HepG2 (cell line): ENCODE measurements around the gene PPP1R9B. TPM values are rescaled to one million over a fixed set of nuclear protein-coding genes. Genes with fewer than 3 reads are reported as not detected.

Experiments used
- ATAC-seq: fragments of 200-7000 bp; cut with Tn5 transposase; 3 replicates; pipeline ENCODE4 v1.9.1; 2020; ENCODE audit warnings: mild to moderate bottlenecking, moderate library complexity
- BruUV-seq: library from RNA; stranded (reverse); fragments of 400-500 nt; replicated peaks from 2 replicates; lab custom pipeline; 2021; lab: Mats Ljungman, UMichigan
- CTCF ChIA-PET: fragments of 300-600 bp; formaldehyde crosslinking; extraction: SDS; loops from one replicate; lab custom pipeline; 2021; ENCODE audit warnings: low total read pairs, inconsistent platforms, low intra/inter-chr PET ratio; lab: Yijun Ruan, JAX
- POLR2A ChIA-PET: fragments of 350-600 bp; sonication (Branson Sonifier 250); formaldehyde crosslinking; loops from one replicate; lab custom pipeline; 2020; ENCODE audit warnings: antibody characterized with exemption, inconsistent platforms; lab: Yijun Ruan, JAX
- DNase-seq: peaks from one replicate; pipeline ENCODE4 v3.0.0-alpha.2; 2015; ENCODE audit warnings: low spot score
- FAIRE-seq: peaks from 3 replicates; lab custom pipeline; 2011; peaks lifted over from hg19 to GRCh38; lab: Jason Lieb, UNC
- H2AFZ ChIP-seq: one replicate; pipeline ENCODE4 v1.6.1; 2011; ENCODE audit warnings: low read length, inconsistent platforms
- H3K27ac ChIP-seq: fragments of 300-600 bp; 3 replicates; pipeline ENCODE4 v1.8.0; 2011; ENCODE audit warnings: mixed run types, mild to moderate bottlenecking, mixed read lengths, low read length, inconsistent platforms; ENCODE audit not compliant: insufficient read depth; ENCODE audit errors: extremely low read length
- H3K27me3 ChIP-seq, 2 experiments: fragments of 200-600 bp in 1 of 2; 2 replicates in 1 of 2; 3 replicates in 1 of 2; pipeline versions ENCODE4 v1.6.0 to v1.8.0; 2011; ENCODE audit warnings: low read length in 2 of 2, mild to moderate bottlenecking in 2 of 2, moderate library complexity in 2 of 2, inconsistent platforms in 1 of 2; ENCODE audit not compliant: insufficient read depth in 2 of 2, control insufficient read depth in 1 of 2
- H3K36me3 ChIP-seq, 2 experiments: fragments of 200-600 bp in 1 of 2; replicated peaks in 1 of 2; 2 replicates in 1 of 2; 3 replicates in 1 of 2; pipeline versions ENCODE4 v1.5.1 to v1.8.0; 2011; ENCODE audit warnings: low read length in 2 of 2, inconsistent platforms in 1 of 2; ENCODE audit not compliant: insufficient read depth in 2 of 2, control insufficient read depth in 1 of 2
- H3K4me1 ChIP-seq: 2 replicates; pipeline ENCODE4 v1.5.1; 2012; ENCODE audit warnings: low read length, inconsistent platforms; ENCODE audit not compliant: insufficient read depth
- H3K4me2 ChIP-seq: 2 replicates; pipeline ENCODE4 v1.6.0; 2011; ENCODE audit warnings: low read depth, low read length, inconsistent platforms
- H3K4me3 ChIP-seq, 3 experiments: fragments of 200-600 bp in 1 of 3; sonication (generic), shearing (Covaris generic) in 1 of 3; replicated peaks in 1 of 3; 2 replicates each; pipeline ENCODE4 v1.5.1; 2011 to 2016; ENCODE audit warnings: low read length in 3 of 3, inconsistent platforms in 2 of 3, low read depth in 2 of 3, mild to moderate bottlenecking in 2 of 3, control low read depth in 1 of 3, mixed read lengths in 1 of 3; ENCODE audit not compliant: insufficient read depth in 1 of 3
- H3K79me2 ChIP-seq: one replicate; pipeline ENCODE4 v1.6.1; 2011; ENCODE audit warnings: low read length, inconsistent platforms; ENCODE audit not compliant: insufficient read depth
- H3K9ac ChIP-seq: 2 replicates; pipeline ENCODE4 v1.6.0; 2011; ENCODE audit warnings: mild to moderate bottlenecking, low read depth, low read length, inconsistent platforms; ENCODE audit not compliant: insufficient read depth
- H3K9me3 ChIP-seq: 2 replicates; pipeline ENCODE4 v1.5.1; 2012; ENCODE audit warnings: mild to moderate bottlenecking, low read length
- H4K20me1 ChIP-seq: 2 replicates; pipeline ENCODE4 v1.6.0; 2011; ENCODE audit warnings: inconsistent platforms, mild to moderate bottlenecking, low read length, moderate library complexity; ENCODE audit not compliant: insufficient read depth
- KDM4B ChIP-seq: sonication (generic); formaldehyde crosslinking; IDR thresholded peaks from 2 replicates; pipeline ENCODE4 v1.4.0; 2020; ENCODE audit warnings: missing genetic modification reagents
- NCOR1 ChIP-seq: fragments of 200-600 bp; sonication (generic); IDR thresholded peaks from 2 replicates; pipeline ENCODE4 v1.7.0; 2017; ENCODE audit warnings: antibody characterized with exemption, low read length, borderline replicate concordance
- SP5 ChIP-seq: IDR thresholded peaks from 2 replicates; pipeline ENCODE4 v1.6.1; 2016; ENCODE audit warnings: low read depth, borderline replicate concordance
- SSRP1 ChIP-seq: IDR thresholded peaks from 2 replicates; pipeline ENCODE4 v1.6.1; 2016; ENCODE audit warnings: control low read depth
- WGBS: methylation state at CpG from one replicate; pipeline ENCODE4 v1.1.6; 2017; ENCODE audit warnings: low lambda C conversion rate; 5-methylcytosine and 5-hydroxymethylcytosine counted together
- in situ Hi-C: cut with HindIII; loops from 2 replicates; pipeline ENCODE4 v1.10.0; 2017; ENCODE audit warnings: low pct_unique_long_range_greater_than_20kb; ENCODE audit not compliant: extremely low pct_ligation_motif_present
- intact Hi-C: fragments of 100-400 bp; cut with micrococcal nuclease; formaldehyde crosslinking; loops from one replicate; pipeline ENCODE4 v1.10.0; 2022; ENCODE audit not compliant: unreplicated experiment
- polyA plus RNA-seq, 8 experiments: library from polyadenylated mRNA; depleted of rRNA in 3 of 8; stranded (reverse) in 7 of 8; unstranded in 1 of 8; fragments of >200 nt; fragmentation: Illumina TruSeq in 4 of 8; extraction: Trizol in 4 of 8; gene quantifications; 2 replicates each; pipeline versions ENCODE4 v1.2.1 to v1.2.3, GENCODE V29; 2011 to 2016; ENCODE audit warnings: low read depth in 4 of 8, missing spikeins in 1 of 8, mixed read lengths in 1 of 8; ENCODE audit not compliant: insufficient read depth in 1 of 8
- total RNA-seq, 5 experiments: library from RNA; depleted of rRNA; stranded (reverse); fragments of >200 nt; fragmentation: Illumina TruSeq; extraction: Trizol; gene quantifications; 2 replicates each; pipeline ENCODE4 v1.2.3, GENCODE V29; 2016; ENCODE audit warnings: low read depth in 1 of 5
- TF ChIP-seq, protein P1 (sequence below): sonication (generic); formaldehyde crosslinking; IDR thresholded peaks from 2 replicates; pipeline ENCODE4 v1.4.0; 2020; ENCODE audit warnings: missing genetic modification reagents, borderline replicate concordance
- TF ChIP-seq, protein P2 (sequence below): sonication (generic); formaldehyde crosslinking; IDR thresholded peaks from 2 replicates; pipeline ENCODE4 v1.5.0; 2020; ENCODE audit warnings: missing genetic modification reagents, mild to moderate bottlenecking, borderline replicate concordance
- TF ChIP-seq, protein P3 (sequence below): sonication (generic); formaldehyde crosslinking; IDR thresholded peaks from 2 replicates; pipeline ENCODE4 v1.4.0; 2020; ENCODE audit warnings: missing genetic modification reagents, borderline replicate concordance
- TF ChIP-seq, protein P4 (sequence below): sonication (generic); formaldehyde crosslinking; conservative IDR thresholded peaks from 2 replicates; pipeline ENCODE4 v1.4.0; 2020; ENCODE audit warnings: mild to moderate bottlenecking, missing genetic modification reagents, moderate library complexity
- TF ChIP-seq, protein P5 (sequence below): sonication (generic); formaldehyde crosslinking; IDR thresholded peaks from 2 replicates; pipeline ENCODE4 v1.4.0; 2020; ENCODE audit warnings: mild to moderate bottlenecking, missing genetic modification reagents
- TF ChIP-seq, protein P6 (sequence below): sonication (generic); formaldehyde crosslinking; IDR thresholded peaks from 2 replicates; pipeline ENCODE4 v1.4.0; 2020; ENCODE audit warnings: missing genetic modification reagents

The PPP1R9B gene
- total and polyA plus RNA-seq, 2 of the 13 experiments (the other 11 are each of a cell fraction or from before 2014, with no cell fraction given), result 9.4 to 15.8 TPM

DNA sequence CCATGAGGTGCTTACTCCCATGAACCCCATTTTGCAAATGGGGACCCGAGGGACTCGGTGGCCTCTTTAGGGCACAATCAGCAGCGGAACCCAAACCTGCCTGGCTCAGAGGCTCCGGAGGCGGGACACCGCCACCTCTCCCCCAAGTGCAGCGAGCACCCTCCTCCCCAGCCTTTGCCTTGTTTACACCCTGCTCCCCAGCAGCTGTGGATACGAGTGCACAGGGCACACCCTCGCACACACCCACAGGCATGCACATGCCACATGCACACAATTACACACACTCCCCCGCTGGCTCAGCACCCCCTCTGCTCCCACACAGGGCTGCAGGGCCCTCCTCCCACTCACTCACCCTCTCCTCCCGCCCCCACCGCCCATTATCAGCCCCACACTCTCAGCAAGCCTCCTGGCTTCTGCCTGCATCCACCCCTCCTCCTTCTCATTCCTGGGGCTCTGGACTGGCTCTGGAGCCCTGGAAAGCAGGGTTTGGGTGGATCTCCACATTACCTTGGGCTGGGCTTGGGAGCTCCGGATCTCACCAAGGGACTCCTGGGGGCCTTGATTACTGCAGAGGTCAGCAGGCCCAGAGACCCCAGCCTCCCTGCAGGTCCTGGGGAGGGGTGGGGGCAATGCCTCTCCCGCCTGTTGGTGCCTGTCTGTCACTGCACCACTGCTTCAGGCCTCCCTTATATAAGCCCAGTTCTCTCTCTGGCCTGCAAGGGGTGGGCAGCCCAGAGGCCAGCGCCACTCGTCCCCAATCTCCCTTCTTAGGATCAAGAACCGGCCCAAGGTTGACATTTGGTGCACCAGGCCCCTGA, 48.9 kb downstream of the PPP1R9B start:
- ATAC-seq, result peak; percentile 78
- H3K4me1 ChIP-seq, result peaks cover 40% of the 10 kb centered on the region
- H3K4me2 ChIP-seq, result peak overlapping the region; percentile 63
- no peak for TF ChIP-seq NCOR1
- TF ChIP-seq SP5, result peak; percentile 34; the same call in 1 of the 2 replicates
- TF ChIP-seq, protein P1, sequence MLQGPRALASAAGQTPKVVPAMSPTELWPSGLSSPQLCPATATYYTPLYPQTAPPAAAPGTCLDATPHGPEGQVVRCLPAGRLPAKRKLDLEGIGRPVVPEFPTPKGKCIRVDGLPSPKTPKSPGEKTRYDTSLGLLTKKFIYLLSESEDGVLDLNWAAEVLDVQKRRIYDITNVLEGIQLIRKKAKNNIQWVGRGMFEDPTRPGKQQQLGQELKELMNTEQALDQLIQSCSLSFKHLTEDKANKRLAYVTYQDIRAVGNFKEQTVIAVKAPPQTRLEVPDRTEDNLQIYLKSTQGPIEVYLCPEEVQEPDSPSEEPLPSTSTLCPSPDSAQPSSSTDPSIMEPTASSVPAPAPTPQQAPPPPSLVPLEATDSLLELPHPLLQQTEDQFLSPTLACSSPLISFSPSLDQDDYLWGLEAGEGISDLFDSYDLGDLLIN (CRISPR knock-in tag), result no peak
- TF ChIP-seq, protein P2, sequence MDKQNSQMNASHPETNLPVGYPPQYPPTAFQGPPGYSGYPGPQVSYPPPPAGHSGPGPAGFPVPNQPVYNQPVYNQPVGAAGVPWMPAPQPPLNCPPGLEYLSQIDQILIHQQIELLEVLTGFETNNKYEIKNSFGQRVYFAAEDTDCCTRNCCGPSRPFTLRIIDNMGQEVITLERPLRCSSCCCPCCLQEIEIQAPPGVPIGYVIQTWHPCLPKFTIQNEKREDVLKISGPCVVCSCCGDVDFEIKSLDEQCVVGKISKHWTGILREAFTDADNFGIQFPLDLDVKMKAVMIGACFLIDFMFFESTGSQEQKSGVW (CRISPR knock-in tag), result no peak
- TF ChIP-seq SSRP1 (CRISPR knock-in tag), result no peak
- TF ChIP-seq, protein P3, sequence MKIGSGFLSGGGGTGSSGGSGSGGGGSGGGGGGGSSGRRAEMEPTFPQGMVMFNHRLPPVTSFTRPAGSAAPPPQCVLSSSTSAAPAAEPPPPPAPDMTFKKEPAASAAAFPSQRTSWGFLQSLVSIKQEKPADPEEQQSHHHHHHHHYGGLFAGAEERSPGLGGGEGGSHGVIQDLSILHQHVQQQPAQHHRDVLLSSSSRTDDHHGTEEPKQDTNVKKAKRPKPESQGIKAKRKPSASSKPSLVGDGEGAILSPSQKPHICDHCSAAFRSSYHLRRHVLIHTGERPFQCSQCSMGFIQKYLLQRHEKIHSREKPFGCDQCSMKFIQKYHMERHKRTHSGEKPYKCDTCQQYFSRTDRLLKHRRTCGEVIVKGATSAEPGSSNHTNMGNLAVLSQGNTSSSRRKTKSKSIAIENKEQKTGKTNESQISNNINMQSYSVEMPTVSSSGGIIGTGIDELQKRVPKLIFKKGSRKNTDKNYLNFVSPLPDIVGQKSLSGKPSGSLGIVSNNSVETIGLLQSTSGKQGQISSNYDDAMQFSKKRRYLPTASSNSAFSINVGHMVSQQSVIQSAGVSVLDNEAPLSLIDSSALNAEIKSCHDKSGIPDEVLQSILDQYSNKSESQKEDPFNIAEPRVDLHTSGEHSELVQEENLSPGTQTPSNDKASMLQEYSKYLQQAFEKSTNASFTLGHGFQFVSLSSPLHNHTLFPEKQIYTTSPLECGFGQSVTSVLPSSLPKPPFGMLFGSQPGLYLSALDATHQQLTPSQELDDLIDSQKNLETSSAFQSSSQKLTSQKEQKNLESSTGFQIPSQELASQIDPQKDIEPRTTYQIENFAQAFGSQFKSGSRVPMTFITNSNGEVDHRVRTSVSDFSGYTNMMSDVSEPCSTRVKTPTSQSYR (CRISPR knock-in tag), result peak; percentile 51; the same call in 1 of the 2 replicates
- TF ChIP-seq KDM4B, result no peak
- TF ChIP-seq, protein P4, sequence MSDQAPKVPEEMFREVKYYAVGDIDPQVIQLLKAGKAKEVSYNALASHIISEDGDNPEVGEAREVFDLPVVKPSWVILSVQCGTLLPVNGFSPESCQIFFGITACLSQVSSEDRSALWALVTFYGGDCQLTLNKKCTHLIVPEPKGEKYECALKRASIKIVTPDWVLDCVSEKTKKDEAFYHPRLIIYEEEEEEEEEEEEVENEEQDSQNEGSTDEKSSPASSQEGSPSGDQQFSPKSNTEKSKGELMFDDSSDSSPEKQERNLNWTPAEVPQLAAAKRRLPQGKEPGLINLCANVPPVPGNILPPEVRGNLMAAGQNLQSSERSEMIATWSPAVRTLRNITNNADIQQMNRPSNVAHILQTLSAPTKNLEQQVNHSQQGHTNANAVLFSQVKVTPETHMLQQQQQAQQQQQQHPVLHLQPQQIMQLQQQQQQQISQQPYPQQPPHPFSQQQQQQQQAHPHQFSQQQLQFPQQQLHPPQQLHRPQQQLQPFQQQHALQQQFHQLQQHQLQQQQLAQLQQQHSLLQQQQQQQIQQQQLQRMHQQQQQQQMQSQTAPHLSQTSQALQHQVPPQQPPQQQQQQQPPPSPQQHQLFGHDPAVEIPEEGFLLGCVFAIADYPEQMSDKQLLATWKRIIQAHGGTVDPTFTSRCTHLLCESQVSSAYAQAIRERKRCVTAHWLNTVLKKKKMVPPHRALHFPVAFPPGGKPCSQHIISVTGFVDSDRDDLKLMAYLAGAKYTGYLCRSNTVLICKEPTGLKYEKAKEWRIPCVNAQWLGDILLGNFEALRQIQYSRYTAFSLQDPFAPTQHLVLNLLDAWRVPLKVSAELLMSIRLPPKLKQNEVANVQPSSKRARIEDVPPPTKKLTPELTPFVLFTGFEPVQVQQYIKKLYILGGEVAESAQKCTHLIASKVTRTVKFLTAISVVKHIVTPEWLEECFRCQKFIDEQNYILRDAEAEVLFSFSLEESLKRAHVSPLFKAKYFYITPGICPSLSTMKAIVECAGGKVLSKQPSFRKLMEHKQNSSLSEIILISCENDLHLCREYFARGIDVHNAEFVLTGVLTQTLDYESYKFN (CRISPR knock-in tag), result no peak
- TF ChIP-seq, protein P5, sequence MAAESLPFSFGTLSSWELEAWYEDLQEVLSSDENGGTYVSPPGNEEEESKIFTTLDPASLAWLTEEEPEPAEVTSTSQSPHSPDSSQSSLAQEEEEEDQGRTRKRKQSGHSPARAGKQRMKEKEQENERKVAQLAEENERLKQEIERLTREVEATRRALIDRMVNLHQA (CRISPR knock-in tag), result no peak
- TF ChIP-seq, protein P6, sequence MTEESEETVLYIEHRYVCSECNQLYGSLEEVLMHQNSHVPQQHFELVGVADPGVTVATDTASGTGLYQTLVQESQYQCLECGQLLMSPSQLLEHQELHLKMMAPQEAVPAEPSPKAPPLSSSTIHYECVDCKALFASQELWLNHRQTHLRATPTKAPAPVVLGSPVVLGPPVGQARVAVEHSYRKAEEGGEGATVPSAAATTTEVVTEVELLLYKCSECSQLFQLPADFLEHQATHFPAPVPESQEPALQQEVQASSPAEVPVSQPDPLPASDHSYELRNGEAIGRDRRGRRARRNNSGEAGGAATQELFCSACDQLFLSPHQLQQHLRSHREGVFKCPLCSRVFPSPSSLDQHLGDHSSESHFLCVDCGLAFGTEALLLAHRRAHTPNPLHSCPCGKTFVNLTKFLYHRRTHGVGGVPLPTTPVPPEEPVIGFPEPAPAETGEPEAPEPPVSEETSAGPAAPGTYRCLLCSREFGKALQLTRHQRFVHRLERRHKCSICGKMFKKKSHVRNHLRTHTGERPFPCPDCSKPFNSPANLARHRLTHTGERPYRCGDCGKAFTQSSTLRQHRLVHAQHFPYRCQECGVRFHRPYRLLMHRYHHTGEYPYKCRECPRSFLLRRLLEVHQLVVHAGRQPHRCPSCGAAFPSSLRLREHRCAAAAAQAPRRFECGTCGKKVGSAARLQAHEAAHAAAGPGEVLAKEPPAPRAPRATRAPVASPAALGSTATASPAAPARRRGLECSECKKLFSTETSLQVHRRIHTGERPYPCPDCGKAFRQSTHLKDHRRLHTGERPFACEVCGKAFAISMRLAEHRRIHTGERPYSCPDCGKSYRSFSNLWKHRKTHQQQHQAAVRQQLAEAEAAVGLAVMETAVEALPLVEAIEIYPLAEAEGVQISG (CRISPR knock-in tag), result peak; percentile 26; the same call in 1 of the 2 replicates

More for the DNA sequence above, 48.9 kb downstream of the PPP1R9B start:
- no peaks in the 10 kb centered on the region for H3K79me2 ChIP-seq
- FAIRE-seq, result peak; percentile 12
- peak overlapping the region; percentile 46 for H3K9ac ChIP-seq
- ChIA-PET POLR2A (interaction anchor here (0.9 to 2.9 kb wide), 7 partner anchors 7 to 245 kb away, joined by 3 to 32 read pairs (median 4); partner anchors contain the start of gene XYLT2), CTCF (no interaction called here)
- H3K36me3 ChIP-seq, result peaks cover 0 to 4% of the 10 kb centered on the region in 2 experiments; a peak in 1 of 5 replicates
- no peaks in the 10 kb centered on the region for H4K20me1 ChIP-seq
- no peaks in the 10 kb centered on the region for H3K27me3 ChIP-seq
- H3K9me3 ChIP-seq, result no peaks in the 10 kb centered on the region
- intact Hi-C loops, result no loop called here
- in situ Hi-C loops, result no loop called here
- DNase-seq, result no peak
- H3K4me3 ChIP-seq, result peak overlapping the region in 2 of 3 experiments; percentile 27 to 49; a peak in 4 of 6 replicates
- WGBS, result 28% methylated on average over 14 of the region's 17 CpGs
- BruUV-seq, result TSS peak; percentile 68
- no peak overlapping the region for H2AFZ ChIP-seq
- peak overlapping the region; percentile 68 for H3K27ac ChIP-seq
